Measurements from ENCODE around the gene PSORS1C2. TPM values are rescaled to one million over a fixed set of nuclear protein-coding genes. Genes with fewer than 3 reads are reported as not detected.

The PSORS1C2 gene
- total and polyA plus RNA-seq, 8 donors, result 0.14 to 0.17 TPM; not detected in 6

DNA sequence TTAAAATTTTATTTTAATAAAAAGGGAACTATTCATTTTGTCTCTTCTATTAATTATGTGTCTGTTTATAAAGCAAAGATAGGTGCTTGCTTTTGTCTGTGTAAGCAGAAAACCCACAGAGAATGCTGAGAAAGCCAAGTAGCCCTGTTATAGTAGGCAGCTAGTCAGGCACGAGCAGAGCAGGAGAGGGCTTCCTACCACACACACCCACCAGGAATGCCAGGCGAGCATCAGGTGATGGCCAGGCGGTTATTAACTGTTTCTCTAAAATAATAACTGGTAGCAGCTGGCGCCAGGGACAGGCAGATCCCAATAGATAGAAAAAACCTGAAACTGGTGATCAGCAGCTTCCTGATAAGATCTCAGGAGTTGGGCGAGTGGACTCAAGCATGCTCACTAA is 42.2 kb downstream of the PSORS1C2 start:
- ATAC-seq (no peak), DNase-seq (no peak)
- Histone ChIP-seq H3K4me1 (peaks cover 0 to 14% of the 10 kb centered on the region in 2 donors), H3K4me3 (no peak overlapping the region), H3K9me3 (no peaks in the 10 kb centered on the region), H3K36me3 (no peaks in the 10 kb centered on the region), H3K27me3 (no peaks in the 10 kb centered on the region), H3K27ac (no peak overlapping the region)
- intact Hi-C loops (cut with DNase I), result no loop called here
- TF ChIP-seq, protein P1, sequence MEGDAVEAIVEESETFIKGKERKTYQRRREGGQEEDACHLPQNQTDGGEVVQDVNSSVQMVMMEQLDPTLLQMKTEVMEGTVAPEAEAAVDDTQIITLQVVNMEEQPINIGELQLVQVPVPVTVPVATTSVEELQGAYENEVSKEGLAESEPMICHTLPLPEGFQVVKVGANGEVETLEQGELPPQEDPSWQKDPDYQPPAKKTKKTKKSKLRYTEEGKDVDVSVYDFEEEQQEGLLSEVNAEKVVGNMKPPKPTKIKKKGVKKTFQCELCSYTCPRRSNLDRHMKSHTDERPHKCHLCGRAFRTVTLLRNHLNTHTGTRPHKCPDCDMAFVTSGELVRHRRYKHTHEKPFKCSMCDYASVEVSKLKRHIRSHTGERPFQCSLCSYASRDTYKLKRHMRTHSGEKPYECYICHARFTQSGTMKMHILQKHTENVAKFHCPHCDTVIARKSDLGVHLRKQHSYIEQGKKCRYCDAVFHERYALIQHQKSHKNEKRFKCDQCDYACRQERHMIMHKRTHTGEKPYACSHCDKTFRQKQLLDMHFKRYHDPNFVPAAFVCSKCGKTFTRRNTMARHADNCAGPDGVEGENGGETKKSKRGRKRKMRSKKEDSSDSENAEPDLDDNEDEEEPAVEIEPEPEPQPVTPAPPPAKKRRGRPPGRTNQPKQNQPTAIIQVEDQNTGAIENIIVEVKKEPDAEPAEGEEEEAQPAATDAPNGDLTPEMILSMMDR (IDR thresholded peaks at IDR 0.05), result no peak

DNA sequence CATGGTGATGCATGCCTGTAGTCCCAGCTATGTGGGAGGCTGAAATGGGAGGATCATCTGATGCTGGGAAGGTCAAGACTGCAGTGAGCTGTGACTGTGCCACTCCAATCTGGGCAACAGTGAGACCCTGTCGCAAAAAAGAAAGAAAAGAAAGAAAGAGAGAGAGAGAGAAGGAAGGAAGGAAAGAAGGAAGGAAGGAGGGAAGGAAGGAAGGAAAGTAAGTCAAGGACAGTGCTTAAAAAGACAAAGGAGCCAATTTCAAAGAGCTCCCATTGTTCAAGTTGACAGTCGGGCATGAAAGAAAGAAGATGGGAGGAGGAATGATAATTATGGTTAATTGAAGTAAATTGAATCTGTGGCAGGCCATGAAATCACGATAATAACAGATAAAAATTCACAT is 42.7 kb downstream of the PSORS1C2 start:
- intact Hi-C loops (cut with DNase I), result no loop called here
- TF ChIP-seq, protein P1 (IDR thresholded peaks at IDR 0.05), result no peak
- Histone ChIP-seq H3K9me3 (no peaks in the 10 kb centered on the region), H3K27me3 (no peaks in the 10 kb centered on the region), H3K36me3 (no peaks in the 10 kb centered on the region), H3K27ac (no peak overlapping the region), H3K4me3 (no peak overlapping the region), H3K4me1 (peaks cover 0 to 14% of the 10 kb centered on the region in 2 donors)
- ATAC-seq (no peak), DNase-seq (no peak)

DNA sequence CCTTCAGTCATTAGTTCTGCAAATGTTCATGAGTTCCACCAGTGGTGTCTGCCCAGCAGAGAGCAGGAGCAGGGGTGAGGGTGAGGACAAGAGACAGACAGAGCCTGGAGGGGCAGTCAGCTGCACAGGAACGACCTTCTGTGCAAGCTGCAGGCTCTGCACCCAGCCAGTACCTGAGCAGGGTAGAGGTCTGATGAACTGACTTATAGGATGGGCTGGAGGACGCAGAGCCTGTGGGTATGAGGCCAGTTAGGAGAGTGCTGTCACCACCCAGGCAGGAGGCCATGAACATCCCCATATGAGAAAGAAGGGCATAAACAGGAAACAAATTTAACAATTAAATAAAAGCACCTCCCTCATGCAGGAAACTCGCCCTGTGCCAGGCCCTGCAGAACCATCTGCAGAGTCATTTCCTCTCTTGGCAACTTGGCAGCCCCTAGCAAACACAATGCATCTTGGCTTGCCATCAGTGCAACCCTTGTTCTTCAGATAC is 44.4 kb downstream of the PSORS1C2 start:
- peak overlapping the region in 1 of 2 donors; percentile 43 for H3K27ac ChIP-seq
- ATAC-seq (peak; percentile 35), DNase-seq (no peak)
- H3K36me3 ChIP-seq, result no peaks in the 10 kb centered on the region
- H3K4me3 ChIP-seq, result no peak overlapping the region
- no peaks in the 10 kb centered on the region for H3K27me3 ChIP-seq
- peaks cover 0 to 14% of the 10 kb centered on the region in 2 donors for H3K4me1 ChIP-seq
- intact Hi-C loops (cut with DNase I), result no loop called here
- TF ChIP-seq, protein P1 (IDR thresholded peaks at IDR 0.05), result no peak
- no peaks in the 10 kb centered on the region for H3K9me3 ChIP-seq

DNA sequence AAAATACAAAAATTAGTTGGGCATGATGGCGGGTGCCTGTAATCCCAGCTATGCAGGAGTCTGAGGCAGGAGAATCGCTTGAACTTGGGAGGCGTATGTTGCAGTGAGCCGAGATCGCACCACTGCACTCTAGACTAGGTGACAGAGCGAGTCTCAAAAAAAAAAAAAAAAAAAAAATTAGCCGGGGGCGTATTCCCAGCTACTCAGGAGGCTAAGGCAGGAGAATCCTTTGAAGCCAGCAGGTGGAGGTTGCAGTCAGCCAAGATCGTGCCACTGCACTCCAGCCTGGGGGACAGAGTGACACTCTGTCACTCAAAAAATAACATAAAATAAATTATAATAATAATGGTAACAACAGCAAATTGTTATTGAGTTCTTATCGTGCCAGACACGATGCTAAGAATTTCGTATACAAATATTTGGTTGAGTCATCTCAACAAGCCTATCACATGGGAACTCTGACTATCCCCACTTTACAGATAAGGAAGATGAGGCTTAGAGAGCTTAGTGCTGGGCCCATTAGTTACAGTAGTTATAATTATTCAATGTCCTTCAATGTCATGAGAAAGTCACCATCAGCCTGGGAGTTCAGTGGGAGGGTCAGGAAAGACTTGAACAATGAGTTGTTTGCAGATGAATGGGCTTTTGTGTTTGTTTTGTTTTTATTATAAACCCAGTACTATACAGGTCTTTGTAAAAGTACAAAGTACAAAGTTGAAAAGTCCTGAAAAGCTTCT is 45.9 kb downstream of the PSORS1C2 start:
- DNase-seq (no peak), ATAC-seq (no peak)
- H3K27me3 ChIP-seq, result no peaks in the 10 kb centered on the region
- H3K4me1 ChIP-seq, result peaks cover 0 to 14% of the 10 kb centered on the region in 2 donors
- H3K36me3 ChIP-seq, result no peaks in the 10 kb centered on the region
- intact Hi-C loops (cut with DNase I), result no loop called here
- TF ChIP-seq, protein P1 (IDR thresholded peaks at IDR 0.05), result no peak
- H3K27ac ChIP-seq, result no peak overlapping the region
- no peaks in the 10 kb centered on the region for H3K9me3 ChIP-seq
- H3K4me3 ChIP-seq, result no peak overlapping the region

DNA sequence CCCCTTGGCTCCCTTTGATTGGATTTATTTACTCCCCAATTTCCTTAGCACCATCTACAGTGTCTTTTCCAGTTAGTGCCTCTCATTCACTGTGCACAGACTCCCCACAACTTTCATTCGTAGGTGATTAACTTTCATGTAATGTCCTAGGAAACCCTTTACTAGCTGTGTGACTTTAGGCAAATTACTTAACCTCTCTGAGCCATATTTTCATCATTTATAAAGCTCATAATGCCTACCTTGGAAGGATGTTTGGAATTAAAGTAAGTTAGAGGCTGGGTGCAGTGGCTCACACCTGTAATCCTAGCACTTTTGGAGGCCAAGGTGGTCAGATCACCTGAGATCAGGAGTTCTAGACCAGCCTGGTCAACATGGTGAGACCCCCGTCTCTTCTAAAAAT is 46.6 kb downstream of the PSORS1C2 start:
- no peak for ATAC-seq
- H3K4me3 ChIP-seq, result no peak overlapping the region
- intact Hi-C loops (cut with DNase I), result no loop called here
- H3K27me3 ChIP-seq, result no peaks in the 10 kb centered on the region
- TF ChIP-seq, protein P1 (IDR thresholded peaks at IDR 0.05), result no peak
- H3K4me1 ChIP-seq, result peaks cover 1 to 20% of the 10 kb centered on the region in 2 donors
- no peaks in the 10 kb centered on the region for H3K9me3 ChIP-seq
- H3K27ac ChIP-seq, result no peak overlapping the region
- H3K36me3 ChIP-seq, result no peaks in the 10 kb centered on the region
- no peak for DNase-seq
